ENCODE measurements around the gene SNX15. TPM values are rescaled to one million over a fixed set of nuclear protein-coding genes. Genes with fewer than 3 reads are reported as not detected.
"Not testable (repeated sequence)": the region's sequence is repeated elsewhere in the genome, so short reads cannot be mapped to it uniquely, and the experiment has no call there.

The SNX15 gene
- total RNA-seq, 4 donors from 2014 or later, result 16.9 to 33.3 (median 25.9) TPM

GRCh38 chr11:65019824-65020223, 7.4 kb upstream of the SNX15 start:
- peaks cover 0 to 45% of the 10 kb centered on the region in 2 donors for H3K36me3 ChIP-seq

GRCh38 chr11:65021003-65021402, 6.2 kb upstream of the SNX15 start:
- intact Hi-C loops (cut with DNase I; ENCODE audit: low total_unique reads), result loop anchor here (2.0 kb wide), 1 partner anchor 36 kb away; no protein-coding TSS in a partner anchor

More at GRCh38 chr11:65019824-65020223, 7.4 kb upstream of the SNX15 start:
- in situ Hi-C loops (cut with MboI; ENCODE audit: low sequenced_read_pairs in 4 of 4), result loop anchor here in 1 of 4 donors (10.0 kb wide), 1 partner anchor 95 kb away; the partner anchor contains the start of gene PPP2R5B
- H3K4me3 ChIP-seq, result no peak overlapping the region
- no peaks in the 10 kb centered on the region for H3K9me3 ChIP-seq
- DNase-seq (no peak), ATAC-seq (no peak)
- TF ChIP-seq POLR2A (IDR thresholded peaks at IDR 0.05), result no peak
- TF ChIP-seq CTCF (IDR thresholded peaks at IDR 0.05 in 4 of 5, conservative IDR thresholded peaks at IDR 0.05 in 1 of 5), result no peak
- H3K4me1 ChIP-seq, result peaks cover 7 to 11% of the 10 kb centered on the region in 2 donors
- H3K27ac ChIP-seq, result no peak overlapping the region
- no peaks in the 10 kb centered on the region for H3K27me3 ChIP-seq
- intact Hi-C loops (cut with DNase I; ENCODE audit: low total_unique reads), result loop anchor here (2.0 kb wide), 1 partner anchor 37 kb away; no protein-coding TSS in a partner anchor

GRCh38 chr11:65021509-65021908, 5.7 kb upstream of the SNX15 start:
- H3K9me3 ChIP-seq, result no peaks in the 10 kb centered on the region
- H3K4me3 ChIP-seq, result no peak overlapping the region
- no peak for ATAC-seq
- H3K27ac ChIP-seq, result no peak overlapping the region
- in situ Hi-C loops (cut with MboI; ENCODE audit: low sequenced_read_pairs in 4 of 4), result loop anchor here in 1 of 4 donors (10.0 kb wide), 1 partner anchor 97 kb away; the partner anchor contains the start of gene PPP2R5B
- peaks cover 0 to 45% of the 10 kb centered on the region in 2 donors for H3K36me3 ChIP-seq
- intact Hi-C loops (cut with DNase I; ENCODE audit: low total_unique reads), result loop anchor here (2.0 kb wide), 1 partner anchor 35 kb away; no protein-coding TSS in a partner anchor
- H3K27me3 ChIP-seq, result no peaks in the 10 kb centered on the region
- TF ChIP-seq CTCF (IDR thresholded peaks at IDR 0.05 in 4 of 5, conservative IDR thresholded peaks at IDR 0.05 in 1 of 5), result no peak
- TF ChIP-seq POLR2A (IDR thresholded peaks at IDR 0.05), result no peak
- DNase-seq, result no peak
- no peaks in the 10 kb centered on the region for H3K4me1 ChIP-seq

More at GRCh38 chr11:65021003-65021402, 6.2 kb upstream of the SNX15 start:
- DNase-seq (no peak), ATAC-seq (no peak)
- in situ Hi-C loops (cut with MboI; ENCODE audit: low sequenced_read_pairs in 4 of 4), result loop anchor here in 1 of 4 donors (10.0 kb wide), 1 partner anchor 96 kb away; the partner anchor contains the start of gene PPP2R5B
- no peaks in the 10 kb centered on the region for H3K9me3 ChIP-seq
- H3K27me3 ChIP-seq, result no peaks in the 10 kb centered on the region
- no peak overlapping the region for H3K27ac ChIP-seq
- no peak for TF ChIP-seq CTCF (IDR thresholded peaks at IDR 0.05 in 4 of 5, conservative IDR thresholded peaks at IDR 0.05 in 1 of 5)
- no peak for TF ChIP-seq POLR2A (IDR thresholded peaks at IDR 0.05)
- peaks cover 0 to 45% of the 10 kb centered on the region in 2 donors for H3K36me3 ChIP-seq
- H3K4me3 ChIP-seq, result no peak overlapping the region
- H3K4me1 ChIP-seq, result no peaks in the 10 kb centered on the region

- DNase-seq; H3K9me3 ChIP-seq; H3K27ac ChIP-seq; intact Hi-C loops (cut with DNase I; ENCODE audit: low total_unique reads); H3K4me3 ChIP-seq; ATAC-seq; H3K27me3 ChIP-seq: not testable (repeated sequence)
- in situ Hi-C loops (cut with MboI; ENCODE audit: low sequenced_read_pairs in 4 of 4), result loop anchor here in 1 of 4 donors (10.0 kb wide), 1 partner anchor 99 kb away; the partner anchor contains the start of gene PPP2R5B
- Histone ChIP-seq H3K36me3 (peaks cover 0 to 37% of the 10 kb centered on the region in 2 donors), H3K4me1 (peaks cover 10 to 11% of the 10 kb centered on the region in 2 donors)
Observed at GRCh38 chr11:65023502-65023901, 3.7 kb upstream of the SNX15 start.

- no peaks in the 10 kb centered on the region for H3K27me3 ChIP-seq
- TF ChIP-seq CTCF (IDR thresholded peaks at IDR 0.05 in 4 of 5, conservative IDR thresholded peaks at IDR 0.05 in 1 of 5), result no peak
- no peak for TF ChIP-seq POLR2A (IDR thresholded peaks at IDR 0.05)
- peaks cover 0 to 11% of the 10 kb centered on the region in 2 donors for H3K36me3 ChIP-seq
- H3K27ac ChIP-seq, result peak overlapping the region; percentile 83 to 94 (median 89)
- ATAC-seq (no peak), DNase-seq (no peak)
- intact Hi-C loops (cut with DNase I; ENCODE audit: low total_unique reads) (loop anchor here (1.0 to 5.0 kb wide), 8 partner anchors 13 to 890 kb away; partner anchors contain the start of genes ARL2, ATG2A, C11orf68 and CDCA5), in situ Hi-C loops (cut with MboI; ENCODE audit: low sequenced_read_pairs in 4 of 4) (loop anchor here in 2 of 4 donors (5.0 to 10.0 kb wide), 2 partner anchors 102 to 110 kb away; partner anchors contain the start of genes ATG2A (in 1 of the 2) and PPP2R5B (in 1 of the 2))
- H3K4me3 ChIP-seq, result peak overlapping the region; percentile 61 to 73 (median 70)
- peaks cover 12 to 13% of the 10 kb centered on the region in 2 donors for H3K4me1 ChIP-seq
- no peaks in the 10 kb centered on the region for H3K9me3 ChIP-seq
Observed at GRCh38 chr11:65026810-65027209, 429 bp upstream of the SNX15 start.

Measured in gastrocnemius medialis (tissue), 4 donors.